Uterus (tissue), 4 donors: ENCODE measurements around the gene VRK2. TPM values are rescaled to one million over a fixed set of nuclear protein-coding genes. Genes with fewer than 3 reads are reported as not detected.
"Not testable (repeated sequence)": the region's sequence is repeated elsewhere in the genome, so short reads cannot be mapped to it uniquely, and the experiment has no call there.

Experiments
- DNase-seq, 2 donors: peaks; one replicate each; pipeline ENCODE4 v3.0.0-alpha.2; 2019 to 2020
- H3K27ac ChIP-seq, 2 donors: fragments of 200-600 bp; sonication (generic); 1 replicate in 1 of 2; 2 replicates in 1 of 2; pipeline ENCODE4 v1.5.1; 2016 to 2018
- H3K27me3 ChIP-seq, 2 donors: fragments of 200-600 bp; sonication (generic); one replicate each; pipeline ENCODE4 v1.5.1; 2018 to 2019; ENCODE audit warnings: control low read depth in 1 of 2
- H3K36me3 ChIP-seq, 2 donors: fragments of 200-600 bp; sonication (generic); one replicate each; pipeline ENCODE4 v1.5.1; 2019; ENCODE audit warnings: control low read depth in 1 of 2
- H3K4me1 ChIP-seq, 2 donors: fragments of 200-600 bp; sonication (generic); one replicate each; pipeline ENCODE4 v1.5.1; 2018 to 2019; ENCODE audit warnings: control low read depth in 1 of 2
- H3K4me3 ChIP-seq, 2 donors: fragments of 200-600 bp; sonication (generic); 1 replicate in 1 of 2; 2 replicates in 1 of 2; pipeline ENCODE4 v1.5.1; 2018 to 2019; ENCODE audit warnings: mild to moderate bottlenecking in 1 of 2
- H3K9me3 ChIP-seq, 2 donors: fragments of 200-600 bp; sonication (generic); one replicate each; pipeline ENCODE4 v1.5.1; 2019; ENCODE audit warnings: control low read depth in 1 of 2
- CTCF ChIP-seq, 4 experiments: fragments of 200-600 bp in 2 of 4; fragments of 450-650 bp in 2 of 4; sonication (generic) in 2 of 4; IDR thresholded peaks; one replicate each; pipeline ENCODE4 v1.5.1; 2016 to 2019; ENCODE audit warnings: antibody characterized with exemption in 4 of 4, mild to moderate bottlenecking in 2 of 4, moderate library complexity in 1 of 4
- POLR2A ChIP-seq, 2 donors: fragments of 450-650 bp; IDR thresholded peaks; one replicate each; pipeline ENCODE4 v1.6.1; 2016; ENCODE audit warnings: antibody characterized with exemption in 2 of 2, mild to moderate bottlenecking in 1 of 2, moderate library complexity in 1 of 2
- intact Hi-C: fragments of 100-400 bp; cut with DNase I; formaldehyde crosslinking; loops from one replicate; pipeline ENCODE4 v1.15.1; 2023; ENCODE audit warnings: low total_unique reads
- total RNA-seq, 4 donors: library from RNA; depleted of rRNA in 3 of 4; stranded (reverse); fragments of >200 nt in 3 of 4; gene quantifications; one replicate each; pipeline versions ENCODE4 v1.1.0 to v1.2.4, GENCODE V29; 2014 to 2023
- donor health status: DM: yes; HTN: yes; CAD: no.

Gene VRK2
- total RNA-seq, 4 donors from 2014 or later, result 17.1 to 30.3 (median 25.7) TPM

- H3K4me3 ChIP-seq, result no peak overlapping the region
- H3K27ac ChIP-seq, result no peak overlapping the region
- DNase-seq, result no peak
- no peaks in the 10 kb centered on the region for H3K4me1 ChIP-seq
- H3K27me3 ChIP-seq, result no peaks in the 10 kb centered on the region
- TF ChIP-seq POLR2A (IDR thresholded peaks at IDR 0.05), result no peak
- no peak for TF ChIP-seq CTCF (IDR thresholded peaks at IDR 0.05)
- H3K9me3 ChIP-seq, result no peaks in the 10 kb centered on the region
- no peaks in the 10 kb centered on the region for H3K36me3 ChIP-seq
- intact Hi-C loops, result no loop called here
Measured at GRCh38 chr2:58089081-58089480, 42.5 kb downstream of the VRK2 start.

- intact Hi-C loops, H3K4me1 ChIP-seq, H3K27me3 ChIP-seq, DNase-seq, H3K9me3 ChIP-seq, H3K36me3 ChIP-seq, H3K4me3 ChIP-seq, H3K27ac ChIP-seq: not testable (repeated sequence)
Measured at GRCh38 chr2:58092772-58093171, 46.2 kb downstream of the VRK2 start.

DNA sequence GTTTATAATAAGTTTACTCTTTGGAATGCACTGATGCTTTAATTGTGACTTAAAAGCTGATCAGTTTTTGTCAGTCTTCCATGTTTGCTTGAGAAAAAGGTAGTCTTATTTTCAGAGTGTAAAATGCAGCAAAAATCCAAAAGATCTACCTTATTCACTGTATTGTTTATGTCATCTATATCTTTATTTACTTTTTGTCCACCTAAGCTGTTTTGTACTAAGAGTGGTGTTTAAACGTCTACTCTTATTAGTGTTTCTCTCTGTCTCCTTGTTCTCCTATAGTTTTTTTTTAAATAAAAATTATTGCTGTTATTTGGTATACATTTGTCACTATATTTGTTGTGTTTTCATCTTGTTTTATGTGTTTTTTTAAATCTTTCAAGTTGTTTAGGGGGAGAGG, 50.4 kb downstream of the VRK2 start:
- no peaks in the 10 kb centered on the region for H3K36me3 ChIP-seq
- intact Hi-C loops, result no loop called here
- DNase-seq, result no peak
- no peak overlapping the region for H3K4me3 ChIP-seq
- TF ChIP-seq CTCF (IDR thresholded peaks at IDR 0.05) (no peak), POLR2A (IDR thresholded peaks at IDR 0.05) (no peak)
- no peaks in the 10 kb centered on the region for H3K27me3 ChIP-seq
- no peaks in the 10 kb centered on the region for H3K4me1 ChIP-seq
- no peak overlapping the region for H3K27ac ChIP-seq
- H3K9me3 ChIP-seq, result peaks cover 0 to 6% of the 10 kb centered on the region in 2 donors

DNA sequence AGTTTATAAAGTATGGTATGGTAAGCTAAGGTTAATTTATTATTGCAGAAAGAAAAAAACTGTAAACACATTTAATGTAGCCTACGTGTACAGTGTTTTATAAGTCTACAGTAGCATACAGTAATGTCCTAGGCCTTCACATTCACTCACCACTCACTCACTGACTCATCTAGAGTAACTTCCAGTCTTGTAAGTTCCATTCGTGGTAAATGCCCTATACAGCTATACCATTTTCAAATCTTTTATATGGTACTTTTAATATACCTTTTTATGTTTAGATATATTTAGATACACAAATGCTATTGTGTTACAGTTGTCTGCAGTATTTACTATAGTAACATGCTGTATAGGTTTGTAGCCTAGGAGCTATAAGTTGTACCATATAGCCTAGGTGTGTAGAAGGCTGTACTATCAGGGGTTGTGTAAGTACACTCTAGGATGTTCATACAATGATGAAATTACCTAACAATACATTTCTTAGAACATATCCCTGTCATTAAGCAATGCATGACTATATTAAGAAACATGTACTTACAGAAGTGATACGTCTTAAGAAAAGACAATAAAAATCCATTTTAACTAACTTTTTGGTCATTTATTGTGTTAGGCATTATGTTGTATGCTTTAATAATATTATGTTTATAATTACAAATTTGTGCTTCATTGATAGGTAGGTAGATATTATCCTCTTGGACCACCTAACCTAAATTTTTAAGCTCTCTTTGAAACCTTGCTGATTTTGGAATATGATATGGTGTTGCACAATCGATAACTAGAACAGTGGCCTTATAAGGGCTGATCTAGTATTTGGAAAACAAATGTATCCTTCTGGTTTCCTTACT, 51.9 kb downstream of the VRK2 start:
- Histone ChIP-seq H3K4me3 (no peak overlapping the region), H3K27me3 (no peaks in the 10 kb centered on the region), H3K9me3 (peaks cover 0 to 6% of the 10 kb centered on the region in 2 donors), H3K36me3 (no peaks in the 10 kb centered on the region), H3K4me1 (no peaks in the 10 kb centered on the region), H3K27ac (no peak overlapping the region)
- DNase-seq, result no peak
- intact Hi-C loops, result no loop called here
- TF ChIP-seq POLR2A (IDR thresholded peaks at IDR 0.05), result no peak
- no peak for TF ChIP-seq CTCF (IDR thresholded peaks at IDR 0.05)

DNA sequence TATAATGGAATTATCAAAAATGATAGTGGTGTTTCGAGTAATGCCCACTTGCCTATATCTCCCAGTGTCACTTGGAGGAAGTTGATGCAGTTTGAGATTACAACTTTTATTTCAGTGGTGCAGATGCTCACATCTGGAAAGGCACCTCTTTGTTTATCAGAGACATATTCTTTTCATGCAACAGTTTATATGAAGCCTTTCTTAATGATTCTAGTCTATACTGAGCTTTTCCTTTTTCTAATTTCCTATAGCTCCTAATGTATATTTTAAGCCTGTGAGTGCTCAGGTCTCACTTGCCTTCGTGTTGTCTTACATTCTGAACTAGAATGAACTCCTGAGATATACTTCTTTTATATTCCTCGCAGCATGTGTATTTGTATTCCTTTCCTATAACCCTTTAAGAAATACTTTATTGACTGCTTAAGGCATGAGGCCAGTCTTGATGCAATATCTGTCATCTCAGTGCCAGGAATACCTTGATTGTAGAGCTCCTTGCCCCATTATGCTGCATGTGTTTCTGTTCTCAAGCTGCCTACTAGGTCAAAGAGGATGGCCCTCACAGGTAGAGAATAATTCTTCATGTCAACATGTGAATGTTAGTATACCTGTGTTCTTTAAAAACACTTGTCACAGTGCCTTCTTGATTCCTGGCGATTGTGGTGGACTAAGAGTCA, 52.6 kb downstream of the VRK2 start:
- H3K4me1 ChIP-seq, result no peaks in the 10 kb centered on the region
- intact Hi-C loops, result no loop called here
- TF ChIP-seq POLR2A (IDR thresholded peaks at IDR 0.05) (no peak), CTCF (IDR thresholded peaks at IDR 0.05) (no peak)
- H3K4me3 ChIP-seq, result no peak overlapping the region
- H3K36me3 ChIP-seq, result no peaks in the 10 kb centered on the region
- H3K27ac ChIP-seq, result no peak overlapping the region
- no peaks in the 10 kb centered on the region for H3K27me3 ChIP-seq
- DNase-seq, result no peak
- peaks cover 0 to 6% of the 10 kb centered on the region in 2 donors for H3K9me3 ChIP-seq
